ENCODE results near the gene SLCO3A1.

SLCO3A1 gene

DNA sequence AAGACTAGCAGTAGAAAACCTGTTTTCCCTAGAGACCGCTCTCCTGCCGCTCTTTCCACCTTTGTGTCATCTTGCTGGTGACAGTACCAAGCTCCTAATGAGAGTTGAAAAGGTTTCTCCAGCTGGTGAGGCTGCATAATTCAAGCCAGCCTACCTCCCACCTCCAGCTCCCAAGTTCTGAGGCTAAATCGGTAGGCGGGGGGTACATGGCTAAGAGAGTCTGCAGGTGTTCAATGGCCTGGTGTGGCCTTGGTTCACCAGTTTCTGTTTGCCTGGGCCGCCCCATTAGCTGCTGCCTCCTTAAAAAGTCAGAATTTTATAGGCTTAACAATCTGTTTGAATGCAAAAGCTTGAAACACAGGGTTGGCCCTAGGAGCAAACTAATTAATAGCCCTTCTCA is 262.8 kb downstream of the SLCO3A1 start:
- in situ Hi-C loops (cut with MboI; ENCODE audit: low sequenced_read_pairs, unreplicated experiment) = loop anchor here (25.0 kb wide), 1 partner anchor 171 kb away; no protein-coding TSS in a partner anchor
- DNase-seq (ENCODE audit: low spot score) = no peak
- TF ChIP-seq, protein P1, sequence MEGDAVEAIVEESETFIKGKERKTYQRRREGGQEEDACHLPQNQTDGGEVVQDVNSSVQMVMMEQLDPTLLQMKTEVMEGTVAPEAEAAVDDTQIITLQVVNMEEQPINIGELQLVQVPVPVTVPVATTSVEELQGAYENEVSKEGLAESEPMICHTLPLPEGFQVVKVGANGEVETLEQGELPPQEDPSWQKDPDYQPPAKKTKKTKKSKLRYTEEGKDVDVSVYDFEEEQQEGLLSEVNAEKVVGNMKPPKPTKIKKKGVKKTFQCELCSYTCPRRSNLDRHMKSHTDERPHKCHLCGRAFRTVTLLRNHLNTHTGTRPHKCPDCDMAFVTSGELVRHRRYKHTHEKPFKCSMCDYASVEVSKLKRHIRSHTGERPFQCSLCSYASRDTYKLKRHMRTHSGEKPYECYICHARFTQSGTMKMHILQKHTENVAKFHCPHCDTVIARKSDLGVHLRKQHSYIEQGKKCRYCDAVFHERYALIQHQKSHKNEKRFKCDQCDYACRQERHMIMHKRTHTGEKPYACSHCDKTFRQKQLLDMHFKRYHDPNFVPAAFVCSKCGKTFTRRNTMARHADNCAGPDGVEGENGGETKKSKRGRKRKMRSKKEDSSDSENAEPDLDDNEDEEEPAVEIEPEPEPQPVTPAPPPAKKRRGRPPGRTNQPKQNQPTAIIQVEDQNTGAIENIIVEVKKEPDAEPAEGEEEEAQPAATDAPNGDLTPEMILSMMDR (IDR thresholded peaks at IDR 0.05; ENCODE audit: borderline replicate concordance, control extremely low read depth, extremely low read depth, insufficient read depth, missing control alignments) = no peak

GRCh38 chr15:92117261-92117731 is 263.8 kb downstream of the SLCO3A1 start:
- no peak for DNase-seq (ENCODE audit: low spot score)
- in situ Hi-C loops (cut with MboI; ENCODE audit: low sequenced_read_pairs, unreplicated experiment) = loop anchor here (25.0 kb wide), 1 partner anchor 170 kb away; no protein-coding TSS in a partner anchor

GRCh38 chr15:92118162-92118935 is 264.8 kb downstream of the SLCO3A1 start:
- in situ Hi-C loops (cut with MboI; ENCODE audit: low sequenced_read_pairs, unreplicated experiment) = loop anchor here (25.0 kb wide), 1 partner anchor 169 kb away; no protein-coding TSS in a partner anchor
- TF ChIP-seq, protein P1 (IDR thresholded peaks at IDR 0.05; ENCODE audit: borderline replicate concordance, control extremely low read depth, extremely low read depth, insufficient read depth, missing control alignments) = no peak
- no peak for DNase-seq (ENCODE audit: low spot score)

More at GRCh38 chr15:92117261-92117731, 263.8 kb downstream of the SLCO3A1 start:
- TF ChIP-seq, protein P1 (IDR thresholded peaks at IDR 0.05; ENCODE audit: borderline replicate concordance, control extremely low read depth, extremely low read depth, insufficient read depth, missing control alignments) = no peak

GRCh38 chr15:92118936-92119325 is 265.4 kb downstream of the SLCO3A1 start:
- TF ChIP-seq, protein P1 (IDR thresholded peaks at IDR 0.05; ENCODE audit: borderline replicate concordance, control extremely low read depth, extremely low read depth, insufficient read depth, missing control alignments) = no peak
- in situ Hi-C loops (cut with MboI; ENCODE audit: low sequenced_read_pairs, unreplicated experiment) = loop anchor here (25.0 kb wide), 1 partner anchor 168 kb away; no protein-coding TSS in a partner anchor

GRCh38 chr15:92120094-92120795 is 266.7 kb downstream of the SLCO3A1 start:
- no peak for DNase-seq (ENCODE audit: low spot score)
- in situ Hi-C loops (cut with MboI; ENCODE audit: low sequenced_read_pairs, unreplicated experiment) = loop anchor here (25.0 kb wide), 1 partner anchor 167 kb away; no protein-coding TSS in a partner anchor
- TF ChIP-seq, protein P1 (IDR thresholded peaks at IDR 0.05; ENCODE audit: borderline replicate concordance, control extremely low read depth, extremely low read depth, insufficient read depth, missing control alignments) = no peak

More at GRCh38 chr15:92118936-92119325, 265.4 kb downstream of the SLCO3A1 start:
- DNase-seq (ENCODE audit: low spot score) = no peak

- in situ Hi-C loops (cut with MboI; ENCODE audit: low sequenced_read_pairs, unreplicated experiment) = loop anchor here (25.0 kb wide), 1 partner anchor 166 kb away; no protein-coding TSS in a partner anchor
- no peak for DNase-seq (ENCODE audit: low spot score)
- TF ChIP-seq, protein P1 (IDR thresholded peaks at IDR 0.05; ENCODE audit: borderline replicate concordance, control extremely low read depth, extremely low read depth, insufficient read depth, missing control alignments) = no peak
Measured at GRCh38 chr15:92121047-92121446, 267.5 kb downstream of the SLCO3A1 start.

Measured in GM13976 (cell line).